ENCODE data around the gene ABCG8.

GRCh38 chr2:43882312-43882711 is 43.5 kb downstream of the ABCG8 start:
- TF ChIP-seq CBFB (CRISPR knock-in tag; IDR thresholded peaks at IDR 0.05) (no peak), ESRRA (IDR thresholded peaks at IDR 0.05; ENCODE audit: borderline replicate concordance, low read depth) (no peak), DIDO1 (tag; IDR thresholded peaks at IDR 0.05; ENCODE audit: low read depth) (no peak), THRB (CRISPR knock-in tag; conservative IDR thresholded peaks at IDR 0.05) (no peak), CTCF (IDR thresholded peaks at IDR 0.05 in 2 of 3, conservative IDR thresholded peaks at IDR 0.05 in 1 of 3; ENCODE audit: insufficient read depth in 2 of 3, low read depth in 1 of 3, low read length in 3 of 3) (no peak), POLR2AphosphoS5 (IDR thresholded peaks at IDR 0.05; ENCODE audit: control insufficient read depth, insufficient read depth, low read depth, low read length) (no peak), FOXO4 (CRISPR knock-in tag; IDR thresholded peaks at IDR 0.05) (no peak), TCF7L2 (IDR thresholded peaks at IDR 0.05; ENCODE audit: low read depth, low read length) (no peak), ZNF253 (CRISPR knock-in tag; conservative IDR thresholded peaks at IDR 0.05) (no peak), ATF6 (CRISPR knock-in tag; IDR thresholded peaks at IDR 0.05) (no peak), THAP7 (CRISPR knock-in tag; IDR thresholded peaks at IDR 0.05) (no peak)

Measured in K562 (cell line).